Tibial nerve (tissue), 4 donors: ENCODE measurements around the gene CCDC78. TPM values are rescaled to one million over a fixed set of nuclear protein-coding genes. Genes with fewer than 3 reads are reported as not detected.

ENCODE experiments used
- DNase-seq, 2 donors: peaks; one replicate each; pipeline ENCODE4 v3.0.0-alpha.2; 2019; ENCODE audit warnings: low spot score in 2 of 2
- H3K27ac ChIP-seq, 4 donors: fragments of 200-600 bp; sonication (generic) in 3 of 4; one replicate each; pipeline ENCODE4 v1.5.1; 2017 to 2019; ENCODE audit warnings: mild to moderate bottlenecking in 1 of 4
- H3K27me3 ChIP-seq, 2 donors: fragments of 200-600 bp; sonication (generic) in 1 of 2; one replicate each; pipeline versions ENCODE4 v1.5.1 to v1.6.0; 2017 to 2019
- H3K36me3 ChIP-seq, 3 donors: fragments of 200-600 bp; sonication (generic); one replicate each; pipeline ENCODE4 v1.5.1; 2018 to 2019
- H3K4me1 ChIP-seq, 4 donors: fragments of 200-600 bp; sonication (generic) in 3 of 4; one replicate each; pipeline ENCODE4 v1.5.1; 2017 to 2019
- H3K4me3 ChIP-seq, 4 donors: fragments of 200-600 bp; sonication (generic) in 3 of 4; one replicate each; pipeline ENCODE4 v1.5.1; 2017 to 2019; ENCODE audit warnings: mild to moderate bottlenecking in 1 of 4, moderate library complexity in 1 of 4
- H3K9me3 ChIP-seq, 4 donors: fragments of 200-600 bp; sonication (generic) in 3 of 4; one replicate each; pipeline ENCODE4 v1.5.1; 2017 to 2019
- CTCF ChIP-seq, 5 experiments: fragments of 200-600 bp in 3 of 5; fragments of 450-650 bp in 2 of 5; sonication (generic) in 3 of 5; IDR thresholded peaks; one replicate each; pipeline ENCODE4 v1.5.1; 2016 to 2019; ENCODE audit warnings: antibody characterized with exemption in 5 of 5, mild to moderate bottlenecking in 3 of 5, moderate library complexity in 2 of 5
- EP300 ChIP-seq, 2 donors: sonication (generic); formaldehyde crosslinking; IDR thresholded peaks; one replicate each; pipeline ENCODE4 v1.6.1; 2017; ENCODE audit warnings: antibody characterized with exemption in 2 of 2, mild to moderate bottlenecking in 1 of 2
- POLR2A ChIP-seq, 2 donors: fragments of 450-650 bp; IDR thresholded peaks; one replicate each; pipeline ENCODE4 v1.6.1; 2017; ENCODE audit warnings: antibody characterized with exemption in 2 of 2, mild to moderate bottlenecking in 2 of 2, moderate library complexity in 2 of 2
- WGBS, 2 donors: methylation state at CpG; one replicate each; pipeline ENCODE4 v1.1.5; 2018; 5-methylcytosine and 5-hydroxymethylcytosine counted together
- total RNA-seq, 4 donors: library from RNA; depleted of rRNA; stranded (reverse); fragments of >200 nt; gene quantifications; one replicate each; pipeline ENCODE4 v1.1.0, GENCODE V29; 2016

CCDC78 gene
- total RNA-seq, 4 donors from 2014 or later, result 0.63 to 7.5 (median 3.0) TPM

GRCh38 chr16:727291-727977, 1.2 kb upstream of the CCDC78 start:
- H3K27me3 ChIP-seq, result peaks cover 0 to 14% of the 10 kb centered on the region in 2 donors
- H3K9me3 ChIP-seq, result no peaks in the 10 kb centered on the region
- WGBS, 2 donors, result 0 to 1% methylated on average over 14 to 34 of the region's 61 CpGs
- peak overlapping the region; percentile 37 to 68 (median 54) for H3K4me3 ChIP-seq
- peaks cover 0 to 31% (median 23%) of the 10 kb centered on the region in 4 donors for H3K4me1 ChIP-seq
- H3K36me3 ChIP-seq, result peaks cover 0 to 28% (median 0%) of the 10 kb centered on the region in 3 donors
- H3K27ac ChIP-seq, result peak overlapping the region in 3 of 4 donors; percentile 60 to 71 (median 68)
- DNase-seq, result no peak
- no peak for TF ChIP-seq EP300 (IDR thresholded peaks at IDR 0.05)
- no peak for TF ChIP-seq CTCF (IDR thresholded peaks at IDR 0.05)
- no peak for TF ChIP-seq POLR2A (IDR thresholded peaks at IDR 0.05)

GRCh38 chr16:726188-726437, 130 bp downstream of the CCDC78 start:
- H3K27me3 ChIP-seq, result peaks cover 0 to 14% of the 10 kb centered on the region in 2 donors
- peak overlapping the region in 2 of 4 donors; percentile 57 to 71 for H3K27ac ChIP-seq
- 12 to 42% methylated on average over 2 to 6 of the region's 9 CpGs for WGBS, 2 donors
- H3K36me3 ChIP-seq, result peaks cover 0 to 15% (median 0%) of the 10 kb centered on the region in 3 donors
- DNase-seq, result no peak
- H3K9me3 ChIP-seq, result no peaks in the 10 kb centered on the region
- TF ChIP-seq EP300 (IDR thresholded peaks at IDR 0.05) (no peak), POLR2A (IDR thresholded peaks at IDR 0.05) (no peak), CTCF (IDR thresholded peaks at IDR 0.05) (no peak)
- H3K4me1 ChIP-seq, result peaks cover 0 to 43% (median 29%) of the 10 kb centered on the region in 4 donors
- H3K4me3 ChIP-seq, result peak overlapping the region in 1 of 4 donors; percentile 46

GRCh38 chr16:725463-726187, 618 bp downstream of the CCDC78 start:
- Histone ChIP-seq H3K9me3 (no peaks in the 10 kb centered on the region), H3K27me3 (peaks cover 0 to 14% of the 10 kb centered on the region in 2 donors), H3K4me3 (no peak overlapping the region), H3K27ac (peak overlapping the region in 1 of 4 donors; percentile 57), H3K36me3 (peaks cover 0 to 10% (median 0%) of the 10 kb centered on the region in 3 donors), H3K4me1 (peaks cover 0 to 43% (median 29%) of the 10 kb centered on the region in 4 donors)
- TF ChIP-seq CTCF (IDR thresholded peaks at IDR 0.05) (no peak), EP300 (IDR thresholded peaks at IDR 0.05) (no peak), POLR2A (IDR thresholded peaks at IDR 0.05) (no peak)
- DNase-seq, result no peak
- WGBS, 2 donors, result 74 to 81% methylated on average over 15 to 19 of the region's 23 CpGs

- Histone ChIP-seq H3K27ac (no peak overlapping the region), H3K4me1 (peaks cover 0 to 49% (median 34%) of the 10 kb centered on the region in 4 donors), H3K4me3 (no peak overlapping the region), H3K9me3 (no peaks in the 10 kb centered on the region), H3K36me3 (peaks cover 0 to 4% (median 0%) of the 10 kb centered on the region in 3 donors), H3K27me3 (peaks cover 0 to 14% of the 10 kb centered on the region in 2 donors)
- 71 to 84% methylated on average over 5 to 6 of the region's 7 CpGs for WGBS, 2 donors
- DNase-seq, result no peak
- TF ChIP-seq CTCF (IDR thresholded peaks at IDR 0.05), result no peak
- no peak for TF ChIP-seq EP300 (IDR thresholded peaks at IDR 0.05)
- TF ChIP-seq POLR2A (IDR thresholded peaks at IDR 0.05), result no peak
Observed at GRCh38 chr16:725041-725376, 1.2 kb downstream of the CCDC78 start.
